HG02938 (cell line): Measurements from ENCODE around the gene BICC1.

ENCODE experiments used
- ATAC-seq: cut with Tn5 transposase; IDR thresholded peaks from one replicate; pipeline ENCODE4 v1.9.1; 2021; ENCODE audit warnings: mild to moderate bottlenecking, moderate library complexity; ENCODE audit not compliant: unreplicated experiment

The BICC1 gene

GRCh38 chr10:58560068-58560467 lies 47.4 kb downstream of the BICC1 start:
- no peak for ATAC-seq

GRCh38 chr10:58565271-58565670 lies 52.6 kb downstream of the BICC1 start:
- ATAC-seq: no peak

- no peak for ATAC-seq
Measured at GRCh38 chr10:58567652-58568051, 55.0 kb downstream of the BICC1 start.

DNA sequence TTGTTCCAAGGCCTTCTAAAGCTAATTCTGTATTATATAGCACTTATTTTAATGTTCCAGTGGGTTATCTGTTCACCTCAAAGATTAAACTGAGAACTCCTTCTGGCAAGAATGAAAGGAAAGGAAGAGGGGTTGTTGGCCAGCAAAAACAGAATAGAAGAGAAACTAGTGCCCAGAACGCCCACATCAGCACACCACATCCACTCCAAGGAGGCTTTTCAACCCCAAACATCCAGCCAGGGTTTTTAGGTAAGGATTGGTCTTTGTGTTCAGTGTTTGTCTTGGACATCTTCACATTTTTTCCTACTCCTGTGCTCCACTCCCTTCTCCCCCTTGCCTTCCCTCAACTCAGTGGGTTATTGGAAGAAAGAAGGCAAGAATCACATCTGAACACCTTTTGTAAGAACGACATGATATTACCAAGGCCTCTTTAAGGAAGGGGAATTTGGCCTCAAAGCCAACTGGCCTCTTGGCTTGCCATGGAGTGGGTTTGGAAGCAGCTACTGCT lies 55.8 kb downstream of the BICC1 start:
- no peak for ATAC-seq

- ATAC-seq: no peak
Measured at GRCh38 chr10:58570307-58570723, 57.6 kb downstream of the BICC1 start.

DNA sequence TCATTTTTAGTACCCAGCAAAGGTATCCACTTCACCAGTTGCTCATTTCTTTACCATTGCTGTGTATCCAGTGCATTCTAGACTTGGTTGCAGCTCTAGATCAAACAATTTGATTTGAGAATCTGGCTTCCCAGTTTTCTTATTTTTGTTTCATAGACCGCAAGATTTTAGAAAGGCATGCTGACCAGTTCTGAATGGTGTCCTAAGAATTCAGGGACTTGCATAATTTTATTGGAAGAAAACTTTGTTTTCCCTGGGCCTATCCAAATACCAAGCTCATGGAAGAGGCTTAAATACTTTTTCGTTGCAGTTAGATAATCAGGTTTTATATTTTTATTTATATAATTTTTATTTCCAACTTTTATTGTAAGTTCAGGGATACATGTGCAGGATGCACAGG lies 58.3 kb downstream of the BICC1 start:
- ATAC-seq: no peak

GRCh38 chr10:58573144-58573543 lies 60.5 kb downstream of the BICC1 start:
- no peak for ATAC-seq

DNA sequence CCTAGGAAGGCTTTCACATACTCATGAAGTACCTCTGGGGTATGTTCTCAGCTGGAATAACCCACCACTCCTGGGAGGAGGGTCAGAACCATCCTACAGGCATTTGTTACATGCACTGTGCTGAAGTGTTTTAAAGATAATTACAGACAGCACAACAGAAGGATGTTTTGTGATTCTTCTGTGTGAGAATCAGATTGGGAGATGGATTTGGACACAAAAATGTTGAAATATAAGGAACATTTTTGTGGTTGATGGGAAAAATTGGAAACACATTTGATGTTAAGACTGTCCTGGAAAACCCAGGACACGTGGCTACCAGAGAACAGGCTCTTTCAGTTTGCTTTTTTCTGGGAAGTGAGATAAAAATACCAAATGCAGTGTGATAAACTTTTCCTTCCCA lies 61.4 kb downstream of the BICC1 start:
- ATAC-seq: no peak

- no peak for ATAC-seq
Measured at GRCh38 chr10:58575491-58575890, 62.8 kb downstream of the BICC1 start.

- no peak for ATAC-seq
Measured at GRCh38 chr10:58576751-58577436, 64.2 kb downstream of the BICC1 start.

GRCh38 chr10:58577437-58577777 lies 64.7 kb downstream of the BICC1 start:
- ATAC-seq: no peak

- ATAC-seq: no peak
Measured at GRCh38 chr10:58578366-58578765, 65.7 kb downstream of the BICC1 start.

GRCh38 chr10:58579011-58579655 lies 66.5 kb downstream of the BICC1 start:
- ATAC-seq: no peak

- no peak for ATAC-seq
Measured at GRCh38 chr10:58582045-58582444, 69.4 kb downstream of the BICC1 start.

- ATAC-seq: no peak
Measured at GRCh38 chr10:58585435-58585834, 72.8 kb downstream of the BICC1 start.

DNA sequence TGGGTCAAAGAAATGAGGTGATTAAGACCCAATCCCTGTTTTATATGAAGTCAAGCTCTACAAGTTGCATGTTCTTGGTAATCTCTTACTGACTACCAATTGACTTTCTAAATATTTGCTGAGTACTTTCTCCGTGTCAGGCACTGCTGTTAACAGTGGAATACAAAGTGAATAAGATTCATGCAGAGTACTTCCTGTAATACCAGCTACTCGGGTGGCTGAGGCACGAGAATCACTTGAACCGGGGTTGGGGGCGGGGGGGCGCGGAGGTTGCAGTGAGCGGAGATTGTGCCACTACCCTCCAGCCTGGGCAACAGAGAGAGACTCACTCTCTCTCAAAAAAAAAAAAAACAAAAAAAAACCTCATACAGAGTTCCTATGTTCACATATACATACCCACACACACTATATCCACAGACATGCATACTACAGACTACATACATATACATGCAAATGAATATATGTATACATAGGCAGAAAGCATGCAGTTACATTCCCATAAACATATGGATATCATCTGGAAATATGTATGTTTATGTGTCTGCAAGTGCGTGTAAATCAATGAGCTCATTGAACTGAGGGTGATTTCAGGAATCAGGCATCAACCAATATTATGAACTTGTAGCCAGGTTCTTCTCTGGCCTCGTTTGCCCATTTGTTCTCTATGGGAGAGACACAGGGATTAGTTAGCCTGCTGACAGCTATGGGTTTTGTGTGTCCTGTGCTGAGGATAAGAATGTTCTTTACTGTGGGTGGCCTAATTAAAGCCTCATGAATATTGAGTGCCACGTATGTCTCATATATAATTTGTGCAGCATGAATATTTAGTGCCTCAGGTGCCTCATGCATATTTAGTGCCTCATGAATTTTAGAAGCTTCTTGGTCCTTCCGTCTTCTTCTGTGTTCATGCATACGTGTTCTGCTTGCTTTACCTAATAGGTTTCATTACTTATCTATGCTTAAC lies 73.9 kb downstream of the BICC1 start:
- ATAC-seq: no peak

DNA sequence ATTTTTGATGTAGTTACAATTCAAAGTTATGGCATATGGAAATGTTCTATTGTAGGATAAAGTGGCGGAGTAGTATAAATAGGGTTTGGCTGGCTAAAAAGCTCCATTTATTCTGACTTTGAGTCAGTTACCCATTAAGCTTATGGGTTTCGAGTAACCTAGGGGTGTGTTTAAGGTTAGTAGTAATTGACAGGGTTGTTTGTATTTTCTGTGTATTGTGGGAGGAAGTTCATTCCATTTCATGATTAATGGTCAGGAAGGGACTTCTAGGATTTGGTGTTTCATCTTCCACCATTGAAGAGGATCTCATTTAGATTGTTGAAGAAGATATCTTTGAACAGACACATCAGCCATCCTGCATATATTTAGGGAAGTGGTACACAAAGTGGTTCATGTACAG lies 75.0 kb downstream of the BICC1 start:
- ATAC-seq: no peak

- ATAC-seq: no peak
Measured at GRCh38 chr10:58588673-58589265, 76.1 kb downstream of the BICC1 start.

GRCh38 chr10:58590152-58590840 lies 77.6 kb downstream of the BICC1 start:
- no peak for ATAC-seq

DNA sequence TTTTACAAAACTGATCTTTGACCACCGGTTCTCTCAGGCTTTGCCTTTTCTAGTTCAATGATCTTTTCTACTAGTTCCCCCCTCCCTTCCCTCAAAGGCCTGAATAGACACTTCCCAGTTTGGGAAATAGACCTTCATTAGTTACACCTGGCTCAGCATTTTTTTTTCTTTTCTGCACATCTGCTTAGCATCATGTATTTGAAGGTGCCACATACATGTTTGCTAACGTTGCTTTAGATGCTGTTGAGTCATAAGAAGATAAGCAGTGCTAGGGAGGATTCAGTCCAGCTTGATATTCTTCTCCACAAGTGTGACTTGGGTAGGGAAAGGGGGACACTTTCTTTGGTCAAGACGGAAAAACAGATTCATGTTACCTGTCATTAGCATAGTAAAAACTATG lies 78.3 kb downstream of the BICC1 start:
- ATAC-seq: no peak

- no peak for ATAC-seq
Measured at GRCh38 chr10:58593008-58593407, 80.3 kb downstream of the BICC1 start.
